Activated CD8-positive, alpha-beta memory T cell treated with anti-CD3 and anti-CD28 coated beads for 48 hours (primary cell): Measurements from ENCODE around the gene STAT4.
A peak's percentile ranks its signal among the peaks of the same experiment; 100 is the strongest.

Experiments used
- DNase-seq, 3 experiments: peaks; one replicate each; pipeline ENCODE4 v3.0.0-alpha.2; 2020; ENCODE audit warnings: low read depth in 2 of 3, low spot score in 2 of 3

The STAT4 gene

GRCh38 chr2:191049728-191050639 is 100.8 kb downstream of the STAT4 start:
- DNase-seq, result no peak

GRCh38 chr2:191048073-191048472 is 102.7 kb downstream of the STAT4 start:
- no peak for DNase-seq

GRCh38 chr2:191045141-191045540 is 105.7 kb downstream of the STAT4 start:
- no peak for DNase-seq

- no peak for DNase-seq
These were observed 107.4 kb downstream of the STAT4 start for GRCh38 chr2:191043438-191043837.

- DNase-seq, result no peak
These were observed 109.2 kb downstream of the STAT4 start for GRCh38 chr2:191041418-191042161.

- no peak for DNase-seq
These were observed 111.2 kb downstream of the STAT4 start for GRCh38 chr2:191039616-191040015.

- no peak for DNase-seq
These were observed 112.1 kb downstream of the STAT4 start for GRCh38 chr2:191038741-191039140.

- DNase-seq, result no peak
These were observed 112.5 kb downstream of the STAT4 start for GRCh38 chr2:191038241-191038725.

GRCh38 chr2:191037351-191037750 is 113.4 kb downstream of the STAT4 start:
- no peak for DNase-seq

GRCh38 chr2:191036363-191036762 is 114.4 kb downstream of the STAT4 start:
- no peak for DNase-seq

GRCh38 chr2:191032588-191033429 is 118.0 kb downstream of the STAT4 start:
- DNase-seq, result no peak

- DNase-seq, result no peak
These were observed 119.5 kb downstream of the STAT4 start for GRCh38 chr2:191031256-191031655.

GRCh38 chr2:191030521-191031154 is 120.2 kb downstream of the STAT4 start:
- DNase-seq, result no peak

- no peak for DNase-seq
These were observed 121.4 kb downstream of the STAT4 start for GRCh38 chr2:191029280-191029950.

GRCh38 chr2:191026377-191026776 is 124.4 kb downstream of the STAT4 start:
- no peak for DNase-seq

- no peak for DNase-seq
These were observed 125.7 kb downstream of the STAT4 start for GRCh38 chr2:191025135-191025534.

- no peak for DNase-seq
These were observed 127.5 kb downstream of the STAT4 start for GRCh38 chr2:191023235-191023679.

GRCh38 chr2:191020742-191021381 is 129.9 kb downstream of the STAT4 start:
- DNase-seq, result peak in 2 of 3 experiments; percentile 52 to 58

GRCh38 chr2:191020221-191020741 is 130.5 kb downstream of the STAT4 start:
- DNase-seq, result peak; percentile 93 to 95 (median 93)
